Measurements from ENCODE around the gene CEBPZ.

- no peak for TF ChIP-seq CTCF (IDR thresholded peaks at IDR 0.05)
- TF ChIP-seq EZH2 (IDR thresholded peaks at IDR 0.05; ENCODE audit: borderline replicate concordance, insufficient read depth, low read depth, low read length, poor library complexity, severe bottlenecking) = no peak
Measured at GRCh38 chr2:37268111-37268510, 36.7 kb upstream of the CEBPZ start.
